ENCODE measurements around the gene ORC2.
"Not testable (repeated sequence)": the region's sequence is repeated elsewhere in the genome, so short reads cannot be mapped to it uniquely, and the experiment has no call there.

Gene ORC2

GRCh38 chr2:200963124-200963917 lies at the start of gene ORC2:
ORC2 (minus strand) TSS chr2:200963660; CDS start chr2:200958123, 5,537 bp downstream.
- peak; percentile 76 for FAIRE-seq

GRCh38 chr2:201008296-201008829 lies 44.9 kb upstream of the ORC2 start:
- DNase-seq (ENCODE audit: low spot score) (peak; percentile 70), FAIRE-seq (peak; percentile 85)

More at GRCh38 chr2:200963124-200963917, at the start of gene ORC2:
- DNase-seq (ENCODE audit: low spot score), result peak; percentile 91

DNA sequence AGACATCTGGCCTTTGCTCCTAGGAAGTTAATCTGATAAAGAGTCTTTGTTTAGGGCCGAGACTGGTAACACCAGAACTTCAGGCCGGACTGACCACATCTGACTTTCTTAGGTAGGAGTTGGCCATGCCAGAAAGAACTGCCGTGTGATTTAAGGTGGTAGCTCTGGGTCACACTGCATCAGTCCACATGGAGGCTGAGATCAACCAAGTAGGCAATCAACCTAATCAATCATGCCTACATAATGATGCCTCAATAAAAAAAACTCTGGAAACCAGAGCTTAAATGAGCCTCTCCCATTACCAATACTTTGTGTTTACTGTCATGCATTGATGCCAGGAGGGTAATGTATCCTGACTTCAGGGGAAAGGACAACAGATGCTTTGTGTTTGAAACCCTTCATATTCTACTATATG lies 44.1 kb upstream of the ORC2 start:
- FAIRE-seq (no peak), DNase-seq (ENCODE audit: low spot score) (no peak)

DNA sequence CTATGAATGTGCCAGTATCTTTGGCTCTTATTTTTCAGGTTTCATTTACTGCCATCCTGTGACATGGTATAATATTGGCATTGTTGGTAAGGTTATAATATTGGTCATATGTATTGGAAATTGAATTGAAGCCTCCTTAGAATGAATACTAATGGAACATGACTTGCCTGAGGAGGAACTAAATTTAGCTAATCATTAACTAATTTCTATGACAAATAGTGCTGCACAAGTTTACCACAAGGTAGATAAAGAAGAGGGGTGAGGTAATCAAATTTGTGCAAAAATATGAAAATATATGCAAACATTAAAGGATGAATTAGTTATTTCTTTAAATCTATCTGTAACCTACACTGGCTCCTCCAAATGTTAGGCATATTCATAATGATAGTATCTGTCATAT lies 43.2 kb upstream of the ORC2 start:
- FAIRE-seq, result peak; percentile 87
- peak; percentile 45 for DNase-seq (ENCODE audit: low spot score)

DNA sequence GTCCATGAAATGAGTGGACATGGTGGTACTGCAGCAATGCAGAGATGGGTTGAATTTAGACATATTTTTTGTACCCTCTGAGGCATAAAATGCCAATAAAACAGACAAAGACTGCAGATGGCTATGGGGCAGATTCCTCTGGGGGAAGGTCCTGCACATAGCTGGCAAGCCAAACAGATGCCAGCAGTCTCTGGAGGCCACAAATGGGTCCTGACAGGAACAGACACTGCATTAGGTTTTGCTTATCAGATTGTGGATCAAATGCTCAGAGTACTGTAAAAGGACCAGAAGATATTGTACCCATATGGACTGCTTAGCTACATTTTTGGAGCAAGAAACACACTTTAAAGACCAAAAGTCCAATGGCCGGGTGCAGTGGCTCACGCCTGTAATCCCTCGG lies 40.9 kb upstream of the ORC2 start:
- no peak for DNase-seq (ENCODE audit: low spot score)
- no peak for FAIRE-seq

DNA sequence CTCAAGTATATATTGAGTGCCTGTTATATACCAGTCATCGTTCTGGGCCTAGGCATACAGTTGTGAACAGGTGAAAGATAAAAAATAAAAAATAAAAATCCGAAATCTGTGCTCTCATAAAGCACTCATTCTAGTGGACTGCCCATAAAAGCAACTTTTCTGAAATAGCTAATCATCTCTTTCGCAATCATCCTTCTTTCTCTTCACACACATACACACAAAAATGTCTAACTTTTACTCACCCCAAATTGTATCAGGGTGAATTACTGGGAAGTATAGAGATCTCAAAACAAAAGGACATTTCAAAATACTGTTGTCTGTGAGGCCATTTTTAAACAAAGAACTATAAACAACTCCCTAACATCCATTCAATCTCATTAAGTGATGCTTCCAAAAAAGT lies 29.6 kb upstream of the ORC2 start:
- FAIRE-seq (no peak), DNase-seq (ENCODE audit: low spot score) (no peak)

DNA sequence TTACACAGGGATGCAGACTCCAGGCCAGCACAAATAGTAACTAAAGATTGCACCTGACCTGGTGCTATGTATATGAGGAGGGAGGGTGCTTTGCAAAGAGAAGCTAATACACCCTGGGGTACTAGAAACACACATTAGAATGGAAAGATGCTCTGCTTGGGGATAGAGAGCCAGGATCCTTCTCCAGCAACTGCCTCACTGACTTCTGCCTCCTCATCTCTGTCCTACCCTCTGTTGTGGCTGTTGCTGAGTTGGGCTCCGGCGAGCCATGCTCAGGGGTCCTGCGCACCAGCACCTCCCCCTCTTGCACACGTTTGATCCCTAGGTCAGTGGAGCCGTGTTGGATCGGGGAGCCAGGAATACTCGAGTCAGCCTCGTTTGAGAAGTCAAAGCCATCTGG lies 23.7 kb upstream of the ORC2 start:
- no peak for FAIRE-seq
- DNase-seq (ENCODE audit: low spot score), result no peak

DNA sequence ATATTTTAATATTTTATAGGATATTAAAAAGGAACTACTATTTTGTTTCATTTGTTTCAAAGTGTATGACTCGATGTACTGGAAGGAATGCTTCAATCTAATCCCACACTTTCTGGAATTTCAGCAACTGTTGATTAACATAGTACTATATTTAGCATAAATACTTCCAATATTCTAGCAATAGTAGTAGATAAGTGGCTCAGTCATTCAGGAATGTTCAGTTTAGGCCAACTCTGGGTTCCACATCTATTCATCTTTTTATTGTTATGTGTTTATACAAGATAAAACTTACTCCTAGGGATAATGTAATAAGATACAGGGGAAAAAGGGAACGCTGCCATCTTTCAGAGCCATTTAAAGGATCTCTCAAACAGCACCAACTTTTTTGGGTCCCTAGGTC lies 22.3 kb upstream of the ORC2 start:
- FAIRE-seq (no peak), DNase-seq (ENCODE audit: low spot score) (no peak)

DNA sequence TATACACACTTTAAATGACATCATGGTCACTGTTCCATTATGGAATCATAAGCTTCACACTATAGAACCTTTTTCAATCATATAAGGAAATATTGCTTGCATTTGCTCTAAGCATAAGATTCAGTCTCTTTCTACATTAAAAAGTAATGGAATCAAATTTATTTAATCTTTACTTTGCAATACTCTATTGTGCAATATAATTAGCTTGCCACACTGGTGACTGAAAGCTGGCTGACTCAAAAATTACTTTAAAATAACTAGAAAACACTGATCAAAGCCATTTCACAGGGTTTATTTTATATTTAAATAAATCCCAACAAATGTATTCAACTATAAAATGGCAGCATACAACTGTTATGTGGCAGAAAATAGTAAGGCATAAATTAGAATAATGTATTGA lies 13.2 kb upstream of the ORC2 start:
- FAIRE-seq (no peak), DNase-seq (ENCODE audit: low spot score) (no peak)

DNA sequence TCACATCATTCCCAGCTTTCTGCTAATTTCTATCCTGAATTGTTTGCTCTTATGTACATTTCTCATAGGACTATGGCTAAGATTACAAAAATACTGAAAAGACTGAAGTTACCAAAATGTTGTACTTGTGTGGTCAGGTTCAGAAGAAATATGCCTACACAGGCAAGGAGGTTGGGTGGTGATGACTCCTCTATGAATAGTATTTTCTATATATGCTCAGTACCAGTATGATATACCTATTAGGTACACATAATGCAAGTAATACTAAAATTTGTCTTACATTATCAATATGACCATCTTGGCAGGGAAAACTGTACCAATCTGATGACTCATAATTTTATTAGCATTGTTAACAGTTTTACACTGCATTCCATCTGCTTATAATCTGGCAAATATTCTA lies 12.2 kb upstream of the ORC2 start:
- no peak for FAIRE-seq
- DNase-seq (ENCODE audit: low spot score), result no peak

DNA sequence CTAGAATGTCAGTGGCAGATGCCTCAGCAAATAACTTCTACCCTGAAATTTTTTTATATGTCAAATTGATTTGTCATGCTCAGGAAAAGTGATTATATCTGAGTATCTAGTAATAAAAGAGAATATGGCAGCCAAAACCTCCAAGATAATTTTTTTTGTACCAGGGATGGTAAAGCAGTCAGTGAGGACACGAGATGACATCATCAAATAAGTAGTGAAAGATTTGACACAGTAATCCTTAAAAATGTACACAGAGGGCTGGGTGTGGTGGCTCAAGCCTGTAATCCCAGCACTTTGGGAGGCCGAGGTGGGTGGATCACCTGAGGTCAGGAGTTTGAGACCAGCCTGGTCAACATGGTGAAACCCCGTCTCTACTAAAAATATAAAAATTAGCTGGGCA lies 6.6 kb upstream of the ORC2 start:
- not testable (repeated sequence) for DNase-seq (ENCODE audit: low spot score); FAIRE-seq

GRCh38 chr2:200968735-200969134 lies 5.3 kb upstream of the ORC2 start:
- no peak for FAIRE-seq

GRCh38 chr2:200968162-200968561 lies 4.7 kb upstream of the ORC2 start:
- DNase-seq (ENCODE audit: low spot score) (no peak), FAIRE-seq (no peak)

More at GRCh38 chr2:200968735-200969134, 5.3 kb upstream of the ORC2 start:
- DNase-seq (ENCODE audit: low spot score), result no peak

DNA sequence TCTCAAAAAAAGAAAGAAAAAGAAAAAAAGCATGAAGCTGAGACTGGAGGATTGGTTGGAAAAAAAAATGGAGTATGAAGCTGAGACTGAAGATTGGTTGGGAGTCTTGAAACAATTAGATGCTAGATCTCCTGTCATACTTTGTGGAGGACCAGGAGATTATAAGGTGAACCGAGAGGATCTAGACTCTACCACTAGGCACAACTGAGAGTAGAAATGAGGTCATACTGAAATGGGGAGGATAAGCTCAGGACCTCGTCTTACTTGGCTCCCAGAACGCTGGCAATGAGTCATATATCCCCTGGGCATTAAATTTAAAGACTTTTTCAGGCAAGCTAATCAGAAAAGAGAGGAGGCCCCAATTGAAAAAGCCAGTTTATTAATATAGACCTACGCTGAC lies 3.3 kb upstream of the ORC2 start:
- DNase-seq (ENCODE audit: low spot score) (peak; percentile 31), FAIRE-seq (no peak)

DNA sequence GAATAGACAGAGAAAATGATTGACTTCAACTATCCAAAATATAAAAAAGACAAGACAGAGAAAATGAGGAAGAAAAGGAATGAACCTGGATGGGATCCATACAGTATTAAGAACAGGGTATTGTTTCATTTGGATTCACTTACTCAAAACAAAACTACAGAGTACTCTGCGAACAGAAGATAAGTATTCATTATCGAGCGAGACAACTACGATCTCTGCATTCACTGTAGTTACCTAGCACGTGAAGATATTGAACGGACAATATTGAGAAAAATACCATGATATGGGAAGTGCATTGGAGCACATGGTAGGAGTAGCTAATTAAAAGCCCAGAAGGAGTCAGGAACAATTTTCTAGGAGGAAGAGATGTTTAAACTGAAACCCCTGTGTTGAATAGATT lies 1.0 kb upstream of the ORC2 start:
- DNase-seq (ENCODE audit: low spot score) (no peak), FAIRE-seq (no peak)

DNA sequence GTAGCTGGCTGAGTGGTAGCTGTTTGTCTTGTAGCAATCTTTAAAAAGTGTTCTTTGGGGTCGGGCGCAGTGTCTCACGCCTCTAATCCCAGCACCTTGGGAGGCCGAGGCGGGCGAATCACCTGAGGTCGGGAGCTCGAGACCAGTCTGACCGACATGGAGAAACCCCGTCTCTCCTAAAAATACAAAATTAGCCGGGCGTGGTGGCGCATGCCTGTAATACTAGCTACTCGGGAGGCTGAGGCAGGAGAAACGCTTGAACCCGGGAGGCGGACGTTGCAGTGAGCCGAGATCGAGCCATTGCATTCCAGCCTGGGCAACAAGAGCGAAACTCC lies 425 bp upstream of the ORC2 start:
- FAIRE-seq; DNase-seq (ENCODE audit: low spot score): not testable (repeated sequence)

DNA sequence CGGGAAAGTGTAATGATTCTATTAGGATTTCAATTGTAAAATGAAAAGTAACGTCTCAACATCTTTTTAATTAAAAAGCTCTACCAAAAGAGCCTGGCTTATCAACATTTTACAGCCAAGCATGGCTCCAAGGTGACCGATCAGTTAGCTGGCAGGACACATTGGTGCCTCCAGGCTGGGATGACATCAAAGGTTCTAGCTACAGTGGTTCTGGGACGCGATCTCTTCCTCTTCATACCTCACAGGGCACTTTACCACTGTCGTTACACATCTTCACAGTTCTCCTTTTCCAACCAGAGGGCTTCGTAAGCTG lies 693 bp downstream of the ORC2 start:
- FAIRE-seq, result no peak
- DNase-seq (ENCODE audit: low spot score), result no peak

DNA sequence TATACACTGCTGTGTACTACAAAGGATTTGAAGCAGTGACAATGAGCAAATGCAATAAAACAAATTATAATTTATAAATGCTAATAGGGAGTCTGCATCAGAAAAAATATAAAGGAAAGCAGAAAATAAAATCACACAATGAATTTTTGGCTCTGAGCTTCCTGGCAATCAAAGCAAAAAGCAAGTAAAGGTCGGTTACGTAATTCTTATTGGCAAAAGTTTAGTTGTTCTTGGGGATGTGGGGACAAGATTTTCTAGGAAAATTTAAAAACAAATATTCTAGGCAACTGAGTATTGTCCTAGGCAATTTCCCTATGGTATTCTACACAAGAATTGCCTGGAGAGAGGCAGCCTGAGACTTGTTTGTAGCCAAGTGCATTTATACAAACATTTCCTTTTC lies 1.8 kb downstream of the ORC2 start:
- FAIRE-seq (no peak), DNase-seq (ENCODE audit: low spot score) (no peak)

DNA sequence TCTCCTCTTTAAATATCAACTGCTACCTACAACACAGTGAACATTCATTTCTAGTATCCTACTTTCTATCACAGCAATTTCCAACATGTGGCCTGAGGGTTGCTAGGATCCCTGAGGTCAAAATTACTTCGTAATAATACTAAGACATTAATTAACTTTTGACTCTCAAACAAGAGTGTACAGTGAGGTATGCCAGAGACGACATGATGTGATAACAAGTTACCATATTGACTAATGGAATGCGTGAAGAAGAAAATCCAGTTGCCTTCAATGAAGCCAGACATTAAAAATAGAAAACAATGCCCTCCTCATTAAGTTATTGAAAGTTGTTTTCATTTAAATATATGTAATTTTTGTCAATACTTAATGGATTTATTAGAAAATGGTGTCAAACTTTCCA lies 13.1 kb downstream of the ORC2 start:
- FAIRE-seq (no peak), DNase-seq (ENCODE audit: low spot score) (no peak)

DNA sequence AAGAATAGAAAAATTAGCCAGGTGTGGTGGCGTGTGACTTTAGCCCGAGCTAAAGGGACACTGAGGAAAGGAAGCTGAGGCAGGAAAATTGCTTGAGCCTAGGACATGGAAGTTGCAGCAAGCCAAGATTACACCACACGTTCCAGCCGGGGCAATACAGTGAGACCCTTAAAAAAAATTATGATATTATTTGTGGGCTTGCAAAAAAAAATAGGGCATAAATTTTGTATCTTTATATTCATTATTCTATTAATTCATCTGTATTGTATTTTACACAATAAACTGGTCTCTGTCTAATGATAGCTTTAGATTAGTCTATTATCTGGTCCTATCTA lies 18.1 kb downstream of the ORC2 start:
- no peak for DNase-seq (ENCODE audit: low spot score)
- FAIRE-seq, result no peak

DNA sequence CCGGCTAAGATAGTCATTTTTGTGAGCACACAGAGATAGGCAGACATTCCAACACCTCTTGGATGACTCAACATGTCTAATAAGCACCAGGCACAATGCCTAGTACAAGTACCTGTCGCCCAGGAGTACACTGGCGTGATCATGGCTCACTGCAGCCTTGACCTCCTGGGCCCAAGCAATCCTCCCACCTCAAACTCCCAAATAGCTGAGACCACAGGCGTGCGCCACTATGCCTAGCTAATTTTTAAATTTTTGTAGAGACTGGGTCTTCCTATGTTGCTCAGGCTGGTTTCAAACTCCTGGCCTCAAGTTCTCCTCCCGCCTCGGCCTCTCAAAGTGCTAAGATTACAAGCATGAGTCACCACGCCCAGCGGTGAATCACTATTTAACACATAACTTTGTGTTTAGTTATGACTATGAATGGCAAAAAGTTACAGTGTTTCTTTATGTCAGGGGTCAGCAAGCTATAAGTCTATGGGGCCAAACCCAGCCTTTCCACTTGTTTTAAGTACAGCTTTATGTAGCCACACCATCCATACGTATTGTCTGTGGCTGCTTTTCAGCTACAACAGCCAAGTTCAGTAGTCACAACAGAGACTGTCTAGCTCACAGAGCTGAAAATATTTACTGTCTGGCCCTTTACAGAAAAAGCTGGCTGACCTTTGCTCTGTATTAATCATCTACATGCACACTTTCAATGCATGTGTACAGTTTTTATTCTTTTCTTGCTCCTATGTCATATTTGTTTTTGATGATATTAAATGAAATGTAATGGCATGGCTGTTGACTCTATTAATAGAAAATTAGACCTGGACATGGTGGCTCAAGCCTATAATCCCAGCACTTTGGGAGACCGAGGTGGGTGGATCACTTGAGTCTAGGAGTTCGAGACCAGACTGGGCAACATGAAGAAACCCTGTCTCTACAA lies 18.7 kb downstream of the ORC2 start:
- FAIRE-seq, result peak; percentile 89
- DNase-seq (ENCODE audit: low spot score), result peak; percentile 86

DNA sequence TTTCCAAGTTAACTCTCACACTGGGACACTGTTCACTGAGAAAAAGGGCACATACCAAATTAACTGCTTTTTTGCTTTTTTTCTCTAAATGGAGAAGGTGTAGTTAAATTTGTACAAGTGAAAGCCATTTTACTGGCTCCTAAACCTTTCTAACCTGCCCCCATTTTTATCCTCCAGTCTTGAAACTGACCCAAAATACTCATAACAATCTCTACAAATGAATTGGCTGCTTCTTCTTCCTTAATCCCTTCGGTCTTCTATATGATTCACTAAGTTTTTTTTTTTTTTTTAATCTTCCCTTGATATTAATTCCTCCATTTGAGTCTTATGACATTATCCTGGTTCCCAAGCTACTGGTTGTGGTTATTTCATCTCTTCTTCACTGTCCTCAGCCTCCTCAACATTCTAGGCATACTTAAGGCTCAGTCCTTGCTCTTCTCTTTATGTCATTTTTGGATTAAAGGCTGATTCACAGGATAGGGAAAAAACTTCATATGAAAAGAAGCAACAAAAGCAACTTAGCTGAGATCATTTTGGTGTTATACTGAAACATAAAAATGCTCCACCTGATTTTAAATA lies 19.8 kb downstream of the ORC2 start:
- FAIRE-seq, result no peak
- DNase-seq (ENCODE audit: low spot score), result no peak

Data from RCC 7860 (cell line).